Astrocyte (in vitro differentiated cells and primary cell): Measurements from ENCODE around the gene KCNC1. TPM values are rescaled to one million over a fixed set of nuclear protein-coding genes. Genes with fewer than 3 reads are reported as not detected.

Experiments used
- DNase-seq: peaks from one replicate; pipeline ENCODE4 v3.0.0-alpha.2; 2010; ENCODE audit warnings: low read depth
- FAIRE-seq: peaks from 2 replicates; lab custom pipeline; 2011; peaks lifted over from hg19 to GRCh38; lab: Jason Lieb, UNC
- H2AFZ ChIP-seq: 2 replicates; pipeline ENCODE4 v1.6.0; 2012; ENCODE audit warnings: low read depth, low read length, inconsistent platforms
- H3K27ac ChIP-seq: 2 replicates; pipeline ENCODE4 v1.5.1; 2011; ENCODE audit warnings: low read depth, low read length, inconsistent platforms
- H3K27me3 ChIP-seq: 2 replicates; pipeline ENCODE4 v1.6.0; 2011; ENCODE audit warnings: low read length, inconsistent platforms; ENCODE audit not compliant: insufficient read depth
- H3K36me3 ChIP-seq: 2 replicates; pipeline ENCODE4 v1.5.1; 2011; ENCODE audit warnings: low read length, inconsistent platforms; ENCODE audit not compliant: insufficient read depth
- H3K4me1 ChIP-seq: 2 replicates; pipeline ENCODE4 v1.5.1; 2011; ENCODE audit warnings: low read length, inconsistent platforms; ENCODE audit not compliant: insufficient read depth
- H3K4me2 ChIP-seq: 2 replicates; pipeline ENCODE4 v1.6.0; 2012; ENCODE audit warnings: low read length, inconsistent platforms
- H3K4me3 ChIP-seq: 2 replicates; pipeline ENCODE4 v1.5.1; 2011; ENCODE audit warnings: low read depth, mild to moderate bottlenecking, low read length, inconsistent platforms; ENCODE audit not compliant: insufficient read depth
- H3K79me2 ChIP-seq: 2 replicates; pipeline ENCODE4 v1.6.0; 2012; ENCODE audit warnings: mild to moderate bottlenecking, low read length, inconsistent platforms; ENCODE audit not compliant: insufficient read depth
- H3K9ac ChIP-seq: 2 replicates; pipeline ENCODE4 v1.6.0; 2012; ENCODE audit warnings: mild to moderate bottlenecking, low read length, inconsistent platforms
- H3K9me3 ChIP-seq: 2 replicates; pipeline ENCODE4 v1.5.1; 2012; ENCODE audit warnings: low read depth, mild to moderate bottlenecking, low read length, inconsistent platforms; ENCODE audit not compliant: insufficient read depth
- H4K20me1 ChIP-seq: 2 replicates; pipeline ENCODE4 v1.6.0; 2012; ENCODE audit warnings: low read length, inconsistent platforms; ENCODE audit not compliant: insufficient read depth
- H3K27ac Mint-ChIP-seq: one replicate; pipeline ENCODE4 v1.8.0; 2021; ENCODE audit warnings: mild to moderate bottlenecking, mixed read lengths; ENCODE audit not compliant: unreplicated experiment
- H3K27me3 Mint-ChIP-seq: one replicate; pipeline ENCODE4 v1.8.0; 2021; ENCODE audit warnings: low read depth, mixed read lengths; ENCODE audit not compliant: unreplicated experiment
- H3K36me3 Mint-ChIP-seq: one replicate; pipeline ENCODE4 v1.8.0; 2021; ENCODE audit warnings: low read depth, mixed read lengths; ENCODE audit not compliant: unreplicated experiment
- H3K4me1 Mint-ChIP-seq: one replicate; pipeline ENCODE4 v1.8.0; 2021; ENCODE audit warnings: low read depth, mixed read lengths; ENCODE audit not compliant: unreplicated experiment
- H3K4me3 Mint-ChIP-seq: one replicate; pipeline ENCODE4 v1.8.0; 2021; ENCODE audit warnings: mild to moderate bottlenecking, moderate library complexity, mixed read lengths; ENCODE audit not compliant: unreplicated experiment
- H3K9me3 Mint-ChIP-seq: one replicate; pipeline ENCODE4 v1.8.0; 2021; ENCODE audit warnings: mild to moderate bottlenecking, mixed read lengths; ENCODE audit not compliant: unreplicated experiment
- CTCF ChIP-seq: IDR thresholded peaks from 2 replicates; pipeline ENCODE4 v1.5.1; 2011; ENCODE audit warnings: low read depth, mild to moderate bottlenecking, inconsistent platforms, low read length, moderate library complexity; ENCODE audit not compliant: insufficient read depth
- EZH2 ChIP-seq: IDR thresholded peaks from 2 replicates; pipeline ENCODE4 v1.6.1; 2012; ENCODE audit warnings: mild to moderate bottlenecking, low read length, inconsistent platforms; ENCODE audit not compliant: insufficient read depth
- total RNA-seq: library from RNA; stranded (reverse); gene quantifications from 2 replicates; pipeline ENCODE4 v1.2.1, GENCODE V29; 2021

Gene KCNC1
- total RNA-seq, 1 donor from 2014 or later = 0.05 TPM

DNA sequence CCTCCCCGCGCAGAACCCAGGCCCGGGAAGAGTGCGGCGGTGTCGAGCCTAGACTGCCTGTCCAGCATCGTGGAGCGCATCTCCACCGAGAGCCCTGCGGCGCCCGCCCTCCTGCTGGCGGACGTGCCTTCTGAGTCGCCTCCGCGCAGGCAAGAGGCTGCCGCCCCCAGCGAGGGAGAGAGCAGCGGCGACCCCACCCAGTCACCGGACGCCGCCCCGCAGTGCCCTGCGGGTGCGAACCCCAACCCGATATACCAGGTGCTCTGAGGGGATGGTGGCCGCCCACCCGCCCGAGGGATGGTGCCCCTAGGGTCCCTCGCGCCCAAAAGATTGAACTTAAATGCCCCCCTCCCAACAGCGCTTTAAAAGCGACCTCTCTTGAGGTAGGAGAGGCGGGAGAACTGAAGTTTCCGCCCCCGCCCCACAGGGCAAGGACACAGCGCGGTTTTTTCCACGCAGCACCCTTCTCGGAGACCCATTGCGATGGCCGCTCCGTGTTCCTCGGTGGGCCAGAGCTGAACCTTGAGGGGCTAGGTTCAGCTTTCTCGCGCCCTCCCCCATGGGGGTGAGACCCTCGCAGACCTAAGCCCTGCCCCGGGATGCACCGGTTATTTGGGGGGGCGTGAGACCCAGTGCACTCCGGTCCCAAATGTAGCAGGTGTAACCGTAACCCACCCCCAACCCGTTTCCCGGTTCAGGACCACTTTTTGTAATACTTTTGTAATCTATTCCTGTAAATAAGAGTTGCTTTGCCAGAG lies 13.2 kb upstream of the KCNC1 start:
- no peak overlapping the region for H3K4me3 ChIP-seq
- peaks cover 5% of the 10 kb centered on the region for H4K20me1 ChIP-seq
- Mint-ChIP-seq H3K4me3 (no peak overlapping the region), H3K9me3 (peaks cover 2% of the 10 kb centered on the region), H3K27ac (no peak overlapping the region), H3K27me3 (peaks cover 51% of the 10 kb centered on the region), H3K4me1 (no peaks in the 10 kb centered on the region), H3K36me3 (no peaks in the 10 kb centered on the region)
- FAIRE-seq (no peak), DNase-seq (no peak)
- no peak overlapping the region for H3K9ac ChIP-seq
- H3K9me3 ChIP-seq = no peaks in the 10 kb centered on the region
- no peaks in the 10 kb centered on the region for H3K36me3 ChIP-seq
- H3K27ac ChIP-seq = no peak overlapping the region
- peak overlapping the region; percentile 39 for H3K4me2 ChIP-seq
- no peaks in the 10 kb centered on the region for H3K79me2 ChIP-seq
- TF ChIP-seq EZH2 = peak; percentile 31
- TF ChIP-seq CTCF = no peak
- no peaks in the 10 kb centered on the region for H3K4me1 ChIP-seq
- H3K27me3 ChIP-seq = peaks cover 79% of the 10 kb centered on the region
- no peak overlapping the region for H2AFZ ChIP-seq

DNA sequence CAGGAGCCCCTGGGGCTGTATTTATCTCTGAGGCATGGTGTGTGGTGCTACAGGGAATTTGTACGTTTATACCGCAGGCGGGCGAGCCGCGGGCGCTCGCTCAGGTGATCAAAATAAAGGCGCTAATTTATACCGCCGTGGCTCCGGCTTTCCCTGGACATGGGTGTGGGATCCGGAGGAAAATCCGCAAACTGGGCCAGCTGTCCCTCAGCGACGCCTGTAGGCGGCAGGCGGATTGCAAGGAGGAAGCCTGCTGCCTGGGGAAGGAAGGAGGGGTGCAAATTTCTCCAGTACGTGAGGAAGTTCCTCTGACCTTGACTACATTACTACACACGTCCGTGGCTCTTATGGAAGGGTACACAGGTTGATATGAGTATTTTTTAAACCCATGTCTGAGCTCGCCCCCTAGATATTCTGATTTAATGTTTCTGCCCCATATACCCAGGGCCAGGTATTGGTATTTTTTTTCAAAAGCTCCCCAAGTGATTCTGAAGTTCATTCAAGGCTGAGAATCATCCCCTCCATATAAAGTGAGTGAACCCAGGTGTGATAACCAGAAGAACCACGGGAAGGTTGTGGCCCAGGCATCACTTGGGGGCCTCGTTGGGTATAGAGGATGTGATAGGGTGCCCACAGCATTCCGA lies 12.5 kb upstream of the KCNC1 start:
- Histone ChIP-seq H3K4me3 (no peak overlapping the region), H3K9me3 (no peaks in the 10 kb centered on the region), H3K4me1 (no peaks in the 10 kb centered on the region), H3K79me2 (no peaks in the 10 kb centered on the region), H3K27ac (no peak overlapping the region), H3K27me3 (peaks cover 77% of the 10 kb centered on the region), H3K36me3 (no peaks in the 10 kb centered on the region), H3K9ac (no peak overlapping the region), H4K20me1 (peaks cover 5% of the 10 kb centered on the region), H3K4me2 (no peak overlapping the region), H2AFZ (no peak overlapping the region)
- no peak overlapping the region for H3K27ac Mint-ChIP-seq
- no peaks in the 10 kb centered on the region for H3K36me3 Mint-ChIP-seq
- TF ChIP-seq CTCF (peak; percentile 33), EZH2 (no peak)
- H3K9me3 Mint-ChIP-seq = peaks cover 2% of the 10 kb centered on the region
- DNase-seq = no peak
- no peak for FAIRE-seq
- H3K4me1 Mint-ChIP-seq = no peaks in the 10 kb centered on the region
- H3K4me3 Mint-ChIP-seq = no peak overlapping the region
- H3K27me3 Mint-ChIP-seq = peaks cover 54% of the 10 kb centered on the region
